ENCODE results near the gene FFAR2.
"Not testable (repeated sequence)": the region's sequence is repeated elsewhere in the genome, so short reads cannot be mapped to it uniquely, and the experiment has no call there.

FFAR2 gene

DNA sequence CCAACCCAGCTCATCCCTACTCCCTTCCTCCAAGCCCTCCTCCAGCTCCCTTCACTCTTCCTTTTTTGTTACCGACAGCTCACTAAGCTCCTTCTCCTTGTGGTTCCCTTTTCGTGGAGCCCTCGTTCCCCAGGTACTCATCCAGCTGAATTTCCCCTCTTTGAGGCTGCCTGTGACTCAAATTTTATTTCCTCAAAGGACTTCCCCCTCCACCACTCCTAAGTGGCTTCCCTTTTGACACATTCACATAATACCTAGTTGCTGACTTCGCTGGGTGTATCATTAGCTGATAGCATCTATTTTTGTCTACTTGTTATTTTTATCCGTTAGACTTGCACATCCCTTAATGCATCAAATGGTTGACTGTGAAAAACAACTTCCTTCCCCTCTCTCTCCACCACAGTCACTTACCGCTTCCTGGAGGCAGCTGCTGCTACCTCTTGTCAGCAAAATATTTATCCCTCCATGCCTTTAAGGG lies 14.5 kb downstream of the FFAR2 start:
- 70 to 74% methylated on average over 6 of the region's 6 CpGs for WGBS, 2 experiments
- H3K36me3 ChIP-seq (ENCODE audit: control insufficient read depth, insufficient read depth, low read length), result no peaks in the 10 kb centered on the region
- no peak overlapping the region for H3K4me3 ChIP-seq (ENCODE audit: insufficient read depth, low read depth, low read length)
- H3K27ac ChIP-seq (ENCODE audit: insufficient read depth, low read depth, low read length, poor library complexity, severe bottlenecking), result no peak overlapping the region
- no peaks in the 10 kb centered on the region for H3K4me1 ChIP-seq (ENCODE audit: control insufficient read depth, insufficient read depth, low read length)
- no peaks in the 10 kb centered on the region for H3K9me3 ChIP-seq (ENCODE audit: control insufficient read depth, low read length)
- H3K27me3 ChIP-seq (ENCODE audit: control insufficient read depth, insufficient read depth, low read length, poor library complexity, severe bottlenecking), result no peaks in the 10 kb centered on the region

DNA sequence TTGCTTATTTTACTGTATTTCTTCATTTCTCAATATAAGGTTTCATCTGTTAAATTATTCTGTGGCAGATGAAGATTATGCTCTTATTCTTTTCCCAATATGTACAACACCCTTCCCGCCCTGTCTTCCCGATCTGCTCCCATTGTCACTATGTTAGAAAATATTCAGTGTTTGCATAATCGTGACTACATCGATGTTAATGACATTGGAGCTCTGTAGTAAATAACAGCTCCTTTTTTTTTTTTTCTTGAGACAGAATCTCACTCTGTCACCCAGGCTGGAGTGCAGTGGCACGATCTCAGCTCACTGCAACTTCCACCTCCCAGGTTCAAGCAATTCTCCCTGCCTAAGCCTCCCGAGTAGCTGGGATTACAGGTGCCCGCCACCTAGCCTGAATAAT lies 14.9 kb downstream of the FFAR2 start:
- 88 to 92% methylated on average over 7 of the region's 7 CpGs for WGBS, 2 experiments
- not testable (repeated sequence) for H3K9me3 ChIP-seq (ENCODE audit: control insufficient read depth, low read length); H3K4me3 ChIP-seq (ENCODE audit: insufficient read depth, low read depth, low read length); H3K27me3 ChIP-seq (ENCODE audit: control insufficient read depth, insufficient read depth, low read length, poor library complexity, severe bottlenecking); H3K36me3 ChIP-seq (ENCODE audit: control insufficient read depth, insufficient read depth, low read length); H3K4me1 ChIP-seq (ENCODE audit: control insufficient read depth, insufficient read depth, low read length); H3K27ac ChIP-seq (ENCODE audit: insufficient read depth, low read depth, low read length, poor library complexity, severe bottlenecking)

DNA sequence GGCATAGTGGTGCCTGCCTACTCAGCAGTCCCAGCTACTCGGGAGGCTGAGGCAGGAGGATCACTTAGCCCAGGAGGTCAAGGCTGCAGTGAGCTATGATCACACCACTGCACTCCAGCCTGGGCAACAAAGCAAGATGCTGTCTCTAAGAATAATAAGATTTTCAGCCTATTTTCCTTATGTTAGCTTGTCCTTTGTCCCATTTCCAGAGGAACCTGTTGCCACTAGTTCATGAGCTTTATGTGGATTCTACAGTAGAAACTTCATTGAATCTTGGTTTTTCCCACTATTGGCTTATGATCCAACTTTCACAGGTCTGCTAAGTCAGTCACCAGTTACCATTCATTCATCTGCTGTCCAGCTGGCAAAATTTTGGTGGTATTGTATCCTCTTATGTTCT lies 18.2 kb downstream of the FFAR2 start:
- Histone ChIP-seq H3K4me1 (ENCODE audit: control insufficient read depth, insufficient read depth, low read length) (no peaks in the 10 kb centered on the region), H3K9me3 (ENCODE audit: control insufficient read depth, low read length) (no peaks in the 10 kb centered on the region), H3K36me3 (ENCODE audit: control insufficient read depth, insufficient read depth, low read length) (no peaks in the 10 kb centered on the region), H3K27me3 (ENCODE audit: control insufficient read depth, insufficient read depth, low read length, poor library complexity, severe bottlenecking) (no peaks in the 10 kb centered on the region), H3K4me3 (ENCODE audit: insufficient read depth, low read depth, low read length) (no peak overlapping the region), H3K27ac (ENCODE audit: insufficient read depth, low read depth, low read length, poor library complexity, severe bottlenecking) (no peak overlapping the region)
- WGBS, 2 experiments, result 95 to 98% methylated on average over 1 of the region's 1 CpG

DNA sequence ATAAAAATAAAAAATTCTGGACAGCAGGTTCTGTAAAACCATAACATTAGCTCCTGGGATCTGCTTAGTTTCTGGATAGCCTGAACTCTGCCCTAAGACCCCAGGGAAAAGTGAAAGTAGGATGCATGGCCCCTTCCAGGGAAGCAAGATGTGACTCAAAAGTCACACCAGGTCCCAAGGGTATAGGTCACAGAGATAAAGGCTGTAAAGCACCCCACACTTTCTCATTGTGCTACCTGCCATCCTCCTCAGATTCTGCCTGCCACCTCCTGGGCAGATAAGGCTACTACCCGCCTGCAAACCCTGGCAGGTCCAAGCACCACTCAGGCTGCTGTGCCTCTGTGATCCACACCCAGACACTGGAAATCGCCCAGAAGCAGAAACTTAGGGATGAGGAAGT lies 20.6 kb downstream of the FFAR2 start:
- Histone ChIP-seq H3K27ac (ENCODE audit: insufficient read depth, low read depth, low read length, poor library complexity, severe bottlenecking) (no peak overlapping the region), H3K4me1 (ENCODE audit: control insufficient read depth, insufficient read depth, low read length) (no peaks in the 10 kb centered on the region)
- 71 to 75% methylated on average over 2 of the region's 2 CpGs for WGBS, 2 experiments

DNA sequence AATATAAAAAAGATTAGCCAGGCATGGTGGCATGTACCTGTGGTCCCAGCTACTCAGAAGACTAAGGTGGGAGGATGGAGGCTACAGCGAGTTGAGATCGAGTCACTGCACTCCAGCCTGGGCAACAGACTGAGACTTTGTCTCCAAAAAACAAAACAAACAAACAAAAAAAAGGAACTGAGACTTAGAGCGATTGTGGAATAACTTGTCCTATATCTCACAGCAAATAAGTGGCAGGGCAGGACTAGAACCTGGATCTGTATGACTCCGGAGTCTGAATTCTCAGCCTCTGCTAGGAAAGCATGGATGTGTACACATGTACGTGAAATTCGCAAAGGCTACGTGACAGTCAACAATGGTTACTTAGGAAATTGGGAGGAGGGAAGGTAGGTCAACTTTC lies 22.1 kb downstream of the FFAR2 start:
- WGBS, 2 experiments, result 92 to 95% methylated on average over 6 to 7 of the region's 7 CpGs
- Histone ChIP-seq H3K9me3 (ENCODE audit: control insufficient read depth, low read length) (no peaks in the 10 kb centered on the region), H3K4me3 (ENCODE audit: insufficient read depth, low read depth, low read length) (no peak overlapping the region), H3K4me1 (ENCODE audit: control insufficient read depth, insufficient read depth, low read length) (no peaks in the 10 kb centered on the region), H3K27ac (ENCODE audit: insufficient read depth, low read depth, low read length, poor library complexity, severe bottlenecking) (no peak overlapping the region), H3K27me3 (ENCODE audit: control insufficient read depth, insufficient read depth, low read length, poor library complexity, severe bottlenecking) (no peaks in the 10 kb centered on the region), H3K36me3 (ENCODE audit: control insufficient read depth, insufficient read depth, low read length) (no peaks in the 10 kb centered on the region)

More for the DNA sequence above, 20.6 kb downstream of the FFAR2 start:
- Histone ChIP-seq H3K9me3 (ENCODE audit: control insufficient read depth, low read length) (no peaks in the 10 kb centered on the region), H3K27me3 (ENCODE audit: control insufficient read depth, insufficient read depth, low read length, poor library complexity, severe bottlenecking) (no peaks in the 10 kb centered on the region), H3K4me3 (ENCODE audit: insufficient read depth, low read depth, low read length) (no peak overlapping the region), H3K36me3 (ENCODE audit: control insufficient read depth, insufficient read depth, low read length) (no peaks in the 10 kb centered on the region)

DNA sequence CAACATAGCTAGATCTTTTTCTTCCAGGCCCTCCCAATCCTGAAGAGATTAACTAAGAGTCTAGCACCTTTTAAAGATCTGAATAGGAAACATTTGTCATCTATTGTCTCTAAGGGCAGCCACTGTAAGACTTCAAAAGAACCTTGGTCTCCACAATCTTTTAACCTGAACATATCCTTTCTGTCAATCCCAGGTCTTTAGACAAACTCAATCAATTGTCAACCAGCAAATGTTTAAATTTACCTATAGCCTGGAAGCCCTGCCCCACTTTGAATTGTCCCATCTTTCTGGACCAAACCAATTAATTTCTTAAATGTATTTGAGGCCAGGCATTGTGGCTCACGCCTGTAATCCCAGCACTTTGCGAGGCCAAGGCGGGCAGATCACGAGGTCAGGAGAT lies 23.0 kb downstream of the FFAR2 start:
- not testable (repeated sequence) for H3K36me3 ChIP-seq (ENCODE audit: control insufficient read depth, insufficient read depth, low read length); H3K4me3 ChIP-seq (ENCODE audit: insufficient read depth, low read depth, low read length); H3K27ac ChIP-seq (ENCODE audit: insufficient read depth, low read depth, low read length, poor library complexity, severe bottlenecking); H3K4me1 ChIP-seq (ENCODE audit: control insufficient read depth, insufficient read depth, low read length); H3K9me3 ChIP-seq (ENCODE audit: control insufficient read depth, low read length); H3K27me3 ChIP-seq (ENCODE audit: control insufficient read depth, insufficient read depth, low read length, poor library complexity, severe bottlenecking)
- WGBS, 2 experiments, result 78 to 89% methylated on average over 4 of the region's 4 CpGs

DNA sequence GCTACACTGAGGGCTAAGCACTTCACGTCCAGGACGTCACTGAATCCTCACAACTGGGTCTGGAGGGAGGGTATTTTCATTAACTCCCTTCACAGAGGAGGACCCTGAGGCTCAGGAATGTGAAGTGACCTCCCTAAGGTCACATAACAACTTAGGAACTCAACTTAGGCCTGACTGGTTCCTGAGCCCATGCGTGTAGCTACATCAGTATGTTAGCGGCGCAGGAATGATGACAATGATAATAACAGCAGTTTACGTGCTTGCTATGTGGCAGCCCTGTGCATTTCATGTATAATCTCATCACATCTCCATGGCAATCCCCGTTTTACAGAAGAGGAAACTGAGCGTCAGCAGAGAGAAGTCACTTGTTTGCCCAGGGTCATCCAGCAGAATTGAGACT lies 23.9 kb downstream of the FFAR2 start:
- no peaks in the 10 kb centered on the region for H3K27me3 ChIP-seq (ENCODE audit: control insufficient read depth, insufficient read depth, low read length, poor library complexity, severe bottlenecking)
- no peaks in the 10 kb centered on the region for H3K9me3 ChIP-seq (ENCODE audit: control insufficient read depth, low read length)
- WGBS, 2 experiments, result 88 to 91% methylated on average over 8 of the region's 8 CpGs
- H3K4me1 ChIP-seq (ENCODE audit: control insufficient read depth, insufficient read depth, low read length), result no peaks in the 10 kb centered on the region
- no peak overlapping the region for H3K4me3 ChIP-seq (ENCODE audit: insufficient read depth, low read depth, low read length)
- H3K27ac ChIP-seq (ENCODE audit: insufficient read depth, low read depth, low read length, poor library complexity, severe bottlenecking), result no peak overlapping the region
- H3K36me3 ChIP-seq (ENCODE audit: control insufficient read depth, insufficient read depth, low read length), result no peaks in the 10 kb centered on the region

DNA sequence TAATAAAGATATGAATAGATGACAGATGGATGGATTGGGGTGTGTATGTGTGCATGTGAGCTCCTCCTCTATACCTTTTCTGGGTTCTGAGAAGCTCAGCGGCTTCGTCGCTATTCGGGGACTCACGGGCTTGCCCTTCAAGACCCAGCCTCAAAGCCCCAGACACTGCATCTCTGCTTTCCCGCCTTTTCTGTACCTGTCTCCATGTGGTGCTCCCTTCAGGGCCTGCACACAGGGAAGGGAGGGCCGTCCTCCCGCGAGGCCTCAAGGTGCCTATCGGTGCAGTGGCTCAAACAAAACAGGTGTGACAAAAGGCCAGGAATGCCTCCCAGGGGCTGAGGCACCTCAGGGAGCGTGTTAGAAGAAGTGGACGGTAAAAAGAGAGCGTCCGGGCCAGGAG lies 26.0 kb downstream of the FFAR2 start:
- WGBS, 2 experiments, result 93 to 96% methylated on average over 14 of the region's 14 CpGs
- no peak overlapping the region for H3K4me3 ChIP-seq (ENCODE audit: insufficient read depth, low read depth, low read length)
- H3K36me3 ChIP-seq (ENCODE audit: control insufficient read depth, insufficient read depth, low read length), result no peaks in the 10 kb centered on the region
- H3K4me1 ChIP-seq (ENCODE audit: control insufficient read depth, insufficient read depth, low read length), result no peaks in the 10 kb centered on the region
- no peak overlapping the region for H3K27ac ChIP-seq (ENCODE audit: insufficient read depth, low read depth, low read length, poor library complexity, severe bottlenecking)
- H3K9me3 ChIP-seq (ENCODE audit: control insufficient read depth, low read length), result no peaks in the 10 kb centered on the region
- no peaks in the 10 kb centered on the region for H3K27me3 ChIP-seq (ENCODE audit: control insufficient read depth, insufficient read depth, low read length, poor library complexity, severe bottlenecking)

DNA sequence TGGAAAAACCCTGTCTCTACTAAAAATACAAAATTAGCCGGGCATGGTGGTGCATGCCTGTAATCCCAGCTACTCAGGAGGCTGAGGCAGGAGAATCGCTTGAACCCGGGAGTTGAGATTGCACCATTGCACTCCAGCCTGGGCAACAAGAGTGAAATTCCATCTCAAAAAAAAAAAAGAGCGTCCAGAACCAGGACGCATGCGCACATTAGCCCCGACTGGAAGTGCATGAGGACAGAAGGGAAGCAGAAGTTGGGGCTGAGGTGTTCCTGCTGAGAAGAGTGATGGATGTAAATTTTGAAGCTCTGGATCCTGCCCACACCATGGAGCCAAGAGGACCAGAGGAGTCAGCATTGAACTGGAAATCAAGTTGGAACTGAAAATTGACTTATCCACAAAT lies 26.5 kb downstream of the FFAR2 start:
- not testable (repeated sequence) for H3K4me1 ChIP-seq (ENCODE audit: control insufficient read depth, insufficient read depth, low read length); H3K4me3 ChIP-seq (ENCODE audit: insufficient read depth, low read depth, low read length); H3K27ac ChIP-seq (ENCODE audit: insufficient read depth, low read depth, low read length, poor library complexity, severe bottlenecking); H3K36me3 ChIP-seq (ENCODE audit: control insufficient read depth, insufficient read depth, low read length); H3K27me3 ChIP-seq (ENCODE audit: control insufficient read depth, insufficient read depth, low read length, poor library complexity, severe bottlenecking); H3K9me3 ChIP-seq (ENCODE audit: control insufficient read depth, low read length)
- WGBS, 2 experiments, result 88 to 96% methylated on average over 7 of the region's 7 CpGs

DNA sequence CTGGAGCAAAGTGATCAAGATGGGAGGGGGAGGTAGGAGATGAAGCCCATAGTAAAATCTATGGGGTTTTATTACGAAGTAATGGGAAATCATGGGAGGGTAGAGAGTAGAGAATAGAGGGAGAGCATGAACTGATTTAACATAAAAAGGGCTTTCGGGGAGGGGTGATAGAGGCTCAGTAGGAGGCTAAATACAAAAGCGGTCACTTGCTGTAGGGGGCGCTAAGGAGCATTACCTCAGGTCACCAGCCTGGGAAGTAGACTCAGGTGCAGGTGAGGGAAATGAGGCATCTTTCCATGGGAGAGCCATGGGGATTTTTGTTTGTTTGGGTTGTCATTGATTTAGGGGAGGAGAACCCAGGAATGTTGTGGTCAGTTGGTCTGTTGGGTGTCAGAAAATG lies 28.1 kb downstream of the FFAR2 start:
- WGBS, 2 experiments, result 66 to 71% methylated on average over 4 of the region's 4 CpGs
- Histone ChIP-seq H3K4me1 (ENCODE audit: control insufficient read depth, insufficient read depth, low read length) (no peaks in the 10 kb centered on the region), H3K36me3 (ENCODE audit: control insufficient read depth, insufficient read depth, low read length) (no peaks in the 10 kb centered on the region), H3K4me3 (ENCODE audit: insufficient read depth, low read depth, low read length) (no peak overlapping the region), H3K27ac (ENCODE audit: insufficient read depth, low read depth, low read length, poor library complexity, severe bottlenecking) (no peak overlapping the region), H3K9me3 (ENCODE audit: control insufficient read depth, low read length) (no peaks in the 10 kb centered on the region), H3K27me3 (ENCODE audit: control insufficient read depth, insufficient read depth, low read length, poor library complexity, severe bottlenecking) (no peaks in the 10 kb centered on the region)
